Central memory CD4-positive, alpha-beta T cell (primary cell): ENCODE measurements around the gene SLC47A2.

Experiments
- DNase-seq: peaks from one replicate; pipeline ENCODE4 v3.0.0; 2022

The SLC47A2 gene

DNA sequence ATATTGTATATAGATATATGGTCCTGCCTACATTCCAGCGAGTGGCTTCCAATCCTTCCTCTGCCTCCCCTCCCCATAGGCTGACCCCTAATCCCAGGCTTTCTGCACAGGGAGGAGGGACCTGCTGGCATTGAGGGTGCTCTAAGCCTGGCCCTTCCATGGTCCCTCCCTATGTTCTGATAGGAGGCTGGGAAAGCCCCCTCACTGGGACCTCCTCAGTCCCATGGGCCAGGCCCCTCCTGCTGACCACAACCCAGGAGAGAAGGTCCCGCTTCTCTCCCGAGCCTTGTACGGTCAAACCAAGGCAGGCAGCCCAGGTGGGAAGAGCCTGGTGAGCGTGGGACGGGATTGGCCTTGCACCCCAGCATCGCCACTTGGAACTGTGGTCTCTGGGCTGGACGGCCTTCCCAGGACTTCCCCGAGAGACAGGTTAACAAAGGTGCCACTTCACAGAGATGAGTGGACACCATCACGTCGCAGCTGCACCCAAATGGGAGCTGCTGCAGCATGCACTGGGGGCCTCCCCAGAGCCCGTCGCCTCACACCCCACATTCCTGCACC, 30.9 kb upstream of the SLC47A2 start:
- no peak for DNase-seq

DNA sequence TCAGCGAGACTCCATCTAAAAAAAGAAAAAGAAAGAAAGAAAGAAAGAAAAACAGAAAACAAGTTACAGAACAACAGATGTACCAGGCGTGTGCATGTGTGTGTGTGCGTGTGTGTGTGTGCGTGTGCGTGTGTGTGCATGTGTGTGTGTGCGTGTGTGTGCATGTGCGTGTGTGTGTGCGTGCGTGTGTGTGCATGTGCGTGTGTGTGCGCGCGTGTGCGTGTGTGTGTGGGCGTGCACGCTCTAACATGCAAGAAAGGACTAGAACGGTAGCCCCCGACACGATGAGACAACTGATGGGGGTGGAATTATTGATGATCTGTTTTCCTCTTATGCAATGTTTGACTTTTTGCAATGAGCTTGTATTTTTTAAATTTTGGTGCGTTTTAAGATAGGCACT, 30.1 kb upstream of the SLC47A2 start:
- no peak for DNase-seq

DNA sequence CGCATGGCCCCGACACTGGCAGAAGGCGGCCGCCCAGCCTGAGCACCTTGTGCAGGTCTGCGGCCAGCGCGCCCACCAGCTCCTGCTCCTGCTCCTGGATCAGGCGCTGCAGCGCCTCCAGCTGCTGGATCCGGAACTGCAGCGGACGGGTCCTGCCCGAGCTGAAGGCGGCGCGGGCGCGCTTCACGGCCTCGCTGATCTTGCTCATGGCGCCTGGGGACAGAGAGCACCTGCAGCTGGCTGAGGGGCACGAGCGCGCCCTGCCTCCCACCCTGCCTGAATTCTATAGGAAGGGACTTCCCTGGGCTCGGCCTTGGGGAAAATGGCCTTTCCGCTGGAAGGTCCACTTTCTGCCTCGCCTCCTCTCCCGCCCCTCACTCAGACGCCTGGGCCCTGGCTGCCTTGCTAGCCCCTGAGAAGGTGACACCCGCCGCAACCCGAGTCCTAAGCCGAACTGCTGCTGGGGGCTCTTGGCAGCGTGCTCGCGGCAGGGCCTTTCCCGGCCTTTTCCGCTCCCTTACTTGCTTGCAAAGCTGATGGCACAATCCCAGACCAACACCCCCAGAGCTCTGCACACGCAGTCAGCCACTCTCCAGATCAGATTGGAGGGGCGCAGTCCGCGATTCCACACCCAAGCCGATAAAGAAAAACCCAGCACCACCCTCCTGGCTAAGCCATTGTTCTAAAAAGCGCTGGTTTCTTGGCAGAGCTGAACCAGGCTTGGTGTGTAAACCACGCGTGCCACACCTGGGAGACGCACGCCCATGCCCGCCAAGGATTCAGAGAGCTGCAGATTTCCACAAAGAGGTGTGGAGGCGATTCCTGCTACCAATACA, 28.8 kb upstream of the SLC47A2 start:
- DNase-seq: peak; percentile 76

DNA sequence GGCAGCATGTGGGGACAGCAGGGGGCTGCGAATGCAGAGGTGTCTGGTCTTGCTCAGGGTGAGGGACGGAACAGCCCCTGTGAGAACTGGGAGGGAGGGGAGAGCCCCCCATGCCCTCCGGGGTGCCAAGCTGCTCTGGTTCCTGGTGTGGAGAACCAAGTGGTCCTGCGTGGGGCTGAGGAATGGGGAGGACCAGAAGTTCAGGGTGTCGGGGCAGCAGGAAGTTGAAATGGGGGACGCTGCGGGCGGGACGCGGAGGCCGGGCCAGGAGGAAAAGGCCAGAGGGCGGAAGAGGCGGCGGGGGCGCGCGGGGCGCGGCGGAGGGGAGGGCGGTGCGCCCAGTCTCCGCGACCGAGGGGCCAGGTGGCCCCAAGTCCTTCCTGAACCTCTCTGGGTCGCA, 28.1 kb upstream of the SLC47A2 start:
- DNase-seq: no peak

DNA sequence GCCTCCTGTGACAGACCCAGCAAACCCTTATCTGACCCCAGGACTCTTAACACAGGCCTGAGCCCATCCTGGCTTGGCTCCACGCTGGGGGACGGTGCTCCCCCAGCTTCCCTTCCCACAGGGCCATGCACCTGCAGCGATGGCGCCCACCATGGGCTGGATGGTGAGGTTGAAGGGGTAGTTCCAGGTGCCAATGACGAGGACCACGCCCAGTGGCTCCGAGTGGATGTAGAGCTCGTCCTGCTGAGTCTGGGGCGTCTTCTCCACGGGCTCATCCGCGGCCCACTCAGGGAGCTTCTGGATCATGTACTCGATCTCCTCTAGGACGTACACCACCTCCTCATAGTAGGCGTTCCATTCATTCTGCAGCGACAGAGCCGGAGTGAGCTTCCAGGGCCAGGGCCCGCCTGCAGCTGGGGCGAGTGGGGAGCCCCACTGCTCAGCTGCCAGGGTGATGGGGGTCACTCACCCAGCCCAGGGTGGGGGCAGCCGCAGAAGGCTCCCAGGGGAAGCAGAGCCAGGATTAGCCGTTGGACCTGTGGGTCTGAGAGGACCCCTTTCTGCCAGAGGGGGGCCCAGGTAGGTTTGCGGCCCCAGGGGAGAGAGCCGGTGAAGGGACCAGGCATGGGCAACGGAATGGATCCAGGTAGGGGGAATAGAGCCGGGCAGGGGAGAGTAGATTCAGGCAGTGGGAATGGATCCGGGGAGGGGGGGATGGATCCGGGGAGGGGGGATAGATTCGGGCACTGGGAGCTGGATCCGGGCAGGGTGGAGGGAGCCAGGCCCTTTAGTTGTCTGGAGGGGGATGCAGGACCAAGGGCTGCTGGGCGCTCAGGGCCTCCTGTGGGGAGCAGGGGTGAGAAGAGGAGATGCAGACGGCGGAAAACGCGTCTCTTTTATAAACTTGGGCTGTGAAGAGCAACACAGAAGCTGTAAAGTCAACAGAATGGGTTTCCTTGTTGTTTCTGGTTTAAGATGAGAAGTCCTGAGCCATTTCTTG, 27.0 kb upstream of the SLC47A2 start:
- DNase-seq: no peak

DNA sequence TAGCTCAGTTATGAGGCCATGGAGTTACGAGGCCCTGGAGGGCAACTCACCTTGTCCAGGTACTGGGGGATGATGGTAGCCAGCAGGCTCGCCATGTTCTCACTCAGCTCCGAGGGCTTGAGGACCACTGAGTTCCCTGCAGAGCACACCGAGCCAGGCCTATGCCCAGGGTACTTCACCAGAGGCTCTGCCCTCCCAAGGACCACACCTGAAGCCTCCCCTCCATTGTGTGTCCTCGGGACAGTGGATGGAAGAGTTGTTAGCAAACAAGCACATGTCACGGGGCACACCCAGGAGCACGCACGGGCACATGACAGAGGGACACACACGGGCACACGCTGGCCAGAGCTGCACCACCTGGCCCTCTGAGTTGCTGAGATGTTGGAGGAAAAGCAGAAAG, 26.1 kb upstream of the SLC47A2 start:
- no peak for DNase-seq

DNA sequence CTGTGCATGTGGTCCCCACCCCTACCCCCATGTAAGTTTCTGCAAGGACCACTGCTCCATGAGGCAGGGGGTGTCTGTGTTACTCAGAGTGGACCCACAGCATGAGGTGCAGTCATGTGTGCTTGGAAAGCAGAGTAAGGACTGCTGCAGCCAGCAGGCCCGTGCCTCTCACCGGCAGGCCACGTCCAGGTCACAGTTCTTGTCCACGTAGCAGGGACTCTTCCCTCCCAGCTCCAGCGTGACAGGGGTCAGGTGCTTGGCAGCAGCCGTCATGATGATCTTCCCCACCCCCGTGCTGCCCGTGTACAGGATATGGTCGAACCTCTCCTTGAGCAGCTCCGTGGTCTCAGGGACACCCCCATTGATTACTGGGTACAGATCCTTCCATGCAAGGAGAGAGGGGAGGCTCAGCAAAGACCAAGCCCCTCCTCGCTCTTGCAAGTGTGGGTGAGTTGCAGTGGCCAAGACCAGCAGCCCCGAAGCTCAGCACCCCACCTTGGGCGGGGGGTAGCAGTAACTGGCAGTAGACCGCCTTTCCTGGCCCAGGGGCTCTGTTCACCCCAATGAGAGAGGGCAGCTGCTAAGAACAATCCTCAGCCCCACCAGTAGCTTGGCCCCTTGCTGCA, 25.6 kb upstream of the SLC47A2 start:
- DNase-seq: no peak

DNA sequence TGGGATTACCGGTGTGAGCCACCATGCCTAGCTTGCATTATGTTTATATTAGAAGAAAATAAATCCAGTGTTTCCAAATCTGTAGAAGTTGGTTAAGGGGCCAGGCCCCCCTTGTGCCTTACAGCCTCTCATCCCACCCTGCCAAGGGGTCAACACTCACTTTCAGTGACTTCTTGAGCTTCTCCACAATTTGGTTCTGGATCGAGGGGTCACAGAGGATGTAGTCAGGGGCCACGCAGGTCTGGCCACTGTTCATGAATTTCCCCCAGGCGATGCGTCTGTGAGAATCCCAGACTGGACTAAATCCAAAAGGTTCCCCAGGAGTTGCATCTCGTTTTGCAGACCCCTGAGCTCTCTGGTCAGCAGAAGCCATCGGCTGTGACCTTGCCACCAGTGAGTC, 24.5 kb upstream of the SLC47A2 start:
- DNase-seq: no peak

DNA sequence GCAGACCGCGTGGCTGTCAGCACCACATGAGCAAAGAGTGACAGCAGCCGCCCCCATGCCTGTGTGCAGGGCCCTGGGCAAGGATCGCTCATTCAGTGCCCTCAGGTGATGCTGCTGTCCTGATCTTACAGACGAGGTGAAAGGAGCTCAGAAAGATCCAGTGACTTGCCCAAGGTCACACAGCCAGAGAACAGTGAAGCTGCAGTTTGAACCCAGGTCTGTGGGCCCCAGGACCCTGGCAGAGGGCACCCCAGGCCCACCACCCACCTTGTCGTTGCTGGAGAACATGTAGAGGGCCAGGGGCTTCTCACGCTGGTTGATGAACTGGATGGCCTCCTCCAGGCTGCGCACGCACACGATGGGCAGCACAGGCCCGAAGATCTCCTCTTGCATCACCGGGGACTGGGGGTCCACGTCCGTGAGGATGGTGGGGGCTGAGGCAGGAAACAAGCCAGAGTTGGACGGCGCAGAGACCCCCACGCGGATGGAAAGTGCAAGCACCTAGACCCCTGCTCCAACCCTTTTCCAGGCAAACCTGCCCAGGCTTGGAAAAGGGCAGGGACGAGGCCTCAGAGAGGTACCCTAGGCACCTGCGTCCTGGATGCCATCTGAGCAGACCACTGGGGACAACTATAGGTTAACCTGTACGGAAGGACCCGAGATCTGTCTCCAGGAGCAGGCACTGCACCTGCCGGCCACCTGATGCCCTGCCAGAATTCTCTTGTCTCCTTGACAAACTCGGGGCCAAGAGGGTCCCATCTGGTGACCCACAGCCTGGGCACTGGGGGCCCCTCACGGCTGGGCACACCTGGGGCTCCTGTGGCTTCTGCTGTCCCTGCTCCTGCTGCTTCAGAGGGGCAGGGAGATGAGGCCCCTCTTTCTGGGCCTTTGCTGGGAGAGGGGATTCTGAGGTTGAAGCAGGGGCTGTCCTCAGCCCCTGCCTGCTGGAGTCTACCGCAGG, 23.1 kb upstream of the SLC47A2 start:
- DNase-seq: no peak

DNA sequence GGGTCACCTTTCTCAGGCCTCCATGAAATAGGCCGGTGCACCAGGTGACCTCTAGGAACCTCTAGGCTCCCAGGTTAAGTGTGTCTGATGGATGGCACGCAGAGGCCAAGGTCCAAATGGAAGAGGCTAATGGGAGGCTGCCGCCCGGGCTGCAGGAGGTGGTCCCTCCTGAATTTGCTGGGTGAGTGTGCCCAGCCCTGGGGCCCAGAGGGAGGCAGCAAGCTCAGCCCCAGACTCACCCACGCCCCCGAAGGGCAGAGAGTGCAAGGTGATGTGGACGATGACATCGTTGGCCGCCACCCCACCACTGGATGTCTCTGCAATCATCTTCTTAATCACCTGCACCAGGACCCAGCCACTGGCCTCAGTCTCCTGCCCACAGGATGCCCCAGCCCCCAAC, 22.4 kb upstream of the SLC47A2 start:
- DNase-seq: no peak

DNA sequence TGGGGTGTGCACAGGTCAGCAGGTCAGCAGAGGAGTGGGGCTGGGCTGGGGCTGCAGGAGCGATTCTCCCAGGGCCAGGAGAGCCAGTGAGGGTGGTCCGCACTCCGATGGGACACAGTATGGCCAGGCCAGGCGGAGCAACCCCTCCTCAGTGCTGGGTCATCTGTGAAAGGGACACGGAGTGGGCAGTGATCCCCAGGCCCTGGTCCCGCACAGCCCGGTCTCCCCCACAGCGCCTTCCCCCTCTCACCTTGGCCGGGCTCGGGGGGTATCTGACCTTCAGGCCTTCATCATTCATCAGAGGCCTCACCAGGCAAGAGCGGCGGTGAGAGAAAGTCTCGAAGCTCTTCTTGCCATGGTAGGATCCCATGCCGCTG, 21.7 kb upstream of the SLC47A2 start:
- DNase-seq: no peak

DNA sequence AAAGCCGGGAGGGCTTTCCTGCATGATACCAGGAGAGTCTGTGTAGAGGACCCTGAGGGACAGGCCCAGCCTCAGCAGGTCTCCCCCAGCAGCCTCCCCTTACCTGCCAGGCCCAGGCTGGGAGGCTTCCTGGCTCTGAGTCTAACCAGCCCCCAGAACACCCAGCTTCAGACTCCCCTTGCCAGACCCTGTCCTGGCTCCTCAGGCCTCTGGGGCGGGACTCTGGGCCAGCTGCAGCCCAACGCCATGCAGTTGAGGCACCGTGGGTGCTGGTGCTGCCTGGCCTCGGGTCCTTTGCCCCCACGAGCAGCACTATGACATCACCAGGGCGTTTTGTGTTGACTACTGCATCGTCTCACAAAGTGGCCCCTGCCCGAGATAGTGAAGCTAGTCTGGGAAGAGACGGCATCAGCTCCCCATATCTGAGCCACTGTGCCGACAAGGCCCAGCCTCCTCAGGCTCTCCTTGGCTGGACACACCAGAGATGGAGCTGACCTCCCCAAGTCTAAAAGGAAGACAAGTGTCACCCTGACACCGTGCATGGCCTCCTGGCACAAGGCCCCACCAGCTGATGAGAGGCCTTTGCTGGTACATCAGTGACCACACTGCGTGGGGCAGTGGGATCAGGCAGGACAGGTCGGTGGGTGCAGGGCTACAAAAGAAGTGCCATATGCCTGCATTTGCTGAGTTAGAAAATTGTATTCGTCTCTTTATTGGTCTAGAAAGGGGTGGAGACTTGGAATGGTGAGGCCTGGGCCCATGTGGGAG, 21.1 kb upstream of the SLC47A2 start:
- DNase-seq: no peak

DNA sequence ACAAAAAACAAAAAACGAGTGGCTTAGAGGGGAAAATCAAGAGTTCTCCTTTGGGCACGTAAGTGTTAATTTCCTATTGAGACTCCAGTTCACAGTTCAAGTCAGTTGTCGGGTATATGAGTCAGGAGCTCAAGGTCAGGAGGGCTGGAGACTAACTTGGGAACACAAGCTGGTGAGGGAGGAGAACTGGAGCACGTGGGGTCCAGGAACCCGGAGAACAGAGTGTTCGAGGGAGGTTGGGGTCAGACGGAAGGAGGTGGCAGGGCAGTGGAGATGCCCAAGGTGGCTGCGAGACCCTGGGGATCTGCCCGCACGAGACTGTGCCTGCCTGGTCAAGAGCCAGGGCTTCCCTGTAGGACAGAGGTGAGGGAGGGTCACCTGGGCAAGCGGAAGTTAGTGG, 19.7 kb upstream of the SLC47A2 start:
- DNase-seq: no peak

DNA sequence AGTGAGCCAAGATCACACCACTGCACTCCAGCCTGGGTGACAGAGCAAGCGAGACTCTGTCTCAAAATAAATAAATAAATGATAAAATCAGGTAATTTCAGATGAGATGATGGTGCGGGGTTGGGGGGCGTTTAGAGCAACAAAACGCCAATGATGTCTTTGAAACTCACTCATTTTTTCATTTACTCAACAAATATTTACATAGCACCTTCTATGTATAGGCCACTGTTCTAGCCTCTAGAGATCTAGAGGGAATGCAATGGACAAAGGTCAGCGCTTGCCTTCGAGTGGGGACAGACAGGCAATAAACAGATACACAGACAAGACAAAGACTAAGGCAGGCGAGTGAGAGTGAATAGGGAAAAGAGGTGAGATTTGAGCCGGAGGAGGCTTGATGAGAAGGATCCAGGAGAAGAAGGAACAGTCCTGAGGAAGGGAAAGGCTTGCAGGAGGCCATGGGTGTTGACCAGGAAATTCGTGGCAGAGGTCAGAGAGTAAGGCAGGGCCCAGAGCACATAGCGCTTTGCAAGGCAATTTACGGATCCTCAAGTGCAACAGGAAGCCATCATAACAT, 17.7 kb upstream of the SLC47A2 start:
- no peak for DNase-seq

DNA sequence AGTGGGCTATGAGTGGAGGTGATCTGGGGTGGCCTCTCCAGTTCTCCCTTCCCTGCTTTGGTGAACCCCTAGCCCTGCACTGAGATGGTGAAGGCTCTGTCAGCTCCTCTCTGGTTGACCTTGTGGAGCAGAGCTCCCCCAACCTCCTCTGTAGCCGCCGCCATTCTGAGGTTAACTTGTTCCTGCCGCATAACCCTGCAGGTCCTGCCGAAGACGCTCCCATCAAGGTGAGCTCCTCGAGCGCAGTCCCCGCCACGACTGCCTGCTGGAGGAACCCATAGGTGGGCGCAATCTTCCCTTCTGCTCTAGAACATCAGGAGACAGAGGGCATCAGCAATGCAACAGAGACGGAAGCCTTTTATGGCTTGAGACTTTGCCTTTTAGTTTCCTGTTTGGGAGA, 15.2 kb upstream of the SLC47A2 start:
- DNase-seq: no peak

DNA sequence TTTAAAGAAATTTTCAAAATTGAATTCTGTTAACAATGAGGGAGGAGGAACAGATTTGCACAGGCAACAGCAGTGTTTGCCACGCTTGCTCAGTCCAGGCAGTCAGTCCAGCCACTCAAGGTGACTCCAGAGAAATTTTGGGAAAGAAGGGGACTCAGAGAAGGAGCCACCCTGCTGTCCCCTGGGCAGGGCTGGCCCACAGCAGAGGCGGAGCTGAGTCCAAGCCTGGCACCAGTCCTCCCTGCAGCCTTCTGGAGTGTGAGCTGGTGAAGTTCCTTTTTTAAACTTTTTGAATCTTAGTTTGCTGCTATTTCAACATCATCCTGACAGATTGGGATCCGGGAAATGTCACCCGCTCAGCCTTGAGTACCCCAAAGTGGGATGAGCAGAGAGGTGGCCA, 14.5 kb upstream of the SLC47A2 start:
- DNase-seq: no peak

DNA sequence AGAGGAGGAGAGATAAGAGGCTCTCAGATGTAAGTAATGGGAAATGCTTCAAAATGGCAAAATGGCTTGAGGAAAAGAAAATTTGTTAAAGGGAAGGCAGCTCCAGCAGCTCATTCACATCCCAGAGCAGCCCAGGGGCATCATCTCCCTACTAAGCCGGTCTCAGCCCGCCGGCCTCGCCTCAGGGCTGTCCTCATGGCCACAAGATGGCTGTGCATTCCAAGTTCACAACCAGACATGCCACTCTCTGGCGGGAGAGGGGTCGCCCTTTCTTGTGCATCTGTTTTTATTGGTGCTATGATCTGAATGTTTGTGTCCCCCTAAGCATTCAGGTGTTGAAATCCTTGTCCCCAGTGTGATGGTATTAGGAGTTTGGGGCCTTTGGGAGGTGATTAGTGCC, 13.5 kb upstream of the SLC47A2 start:
- no peak for DNase-seq

DNA sequence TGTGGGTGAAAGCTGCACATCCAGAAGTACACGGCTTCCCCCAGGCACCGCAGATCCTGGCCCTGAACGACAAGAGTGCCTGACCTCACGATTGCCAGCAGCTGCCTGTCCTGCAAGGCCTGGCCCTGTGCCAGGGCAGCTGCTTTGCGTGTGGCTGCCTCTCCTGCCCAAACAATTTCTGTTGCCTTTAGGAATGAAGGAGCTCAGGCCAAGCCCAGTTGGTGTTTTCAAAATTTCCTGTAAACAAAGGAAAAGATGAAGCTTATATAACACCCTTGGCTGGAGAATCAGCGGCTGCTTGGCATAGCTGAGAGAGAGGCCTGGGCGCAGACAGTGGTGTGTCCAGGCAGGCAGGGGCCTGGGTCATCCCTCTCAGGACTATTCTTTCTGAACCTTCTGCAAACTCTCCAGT, 11.7 kb upstream of the SLC47A2 start:
- DNase-seq: no peak

DNA sequence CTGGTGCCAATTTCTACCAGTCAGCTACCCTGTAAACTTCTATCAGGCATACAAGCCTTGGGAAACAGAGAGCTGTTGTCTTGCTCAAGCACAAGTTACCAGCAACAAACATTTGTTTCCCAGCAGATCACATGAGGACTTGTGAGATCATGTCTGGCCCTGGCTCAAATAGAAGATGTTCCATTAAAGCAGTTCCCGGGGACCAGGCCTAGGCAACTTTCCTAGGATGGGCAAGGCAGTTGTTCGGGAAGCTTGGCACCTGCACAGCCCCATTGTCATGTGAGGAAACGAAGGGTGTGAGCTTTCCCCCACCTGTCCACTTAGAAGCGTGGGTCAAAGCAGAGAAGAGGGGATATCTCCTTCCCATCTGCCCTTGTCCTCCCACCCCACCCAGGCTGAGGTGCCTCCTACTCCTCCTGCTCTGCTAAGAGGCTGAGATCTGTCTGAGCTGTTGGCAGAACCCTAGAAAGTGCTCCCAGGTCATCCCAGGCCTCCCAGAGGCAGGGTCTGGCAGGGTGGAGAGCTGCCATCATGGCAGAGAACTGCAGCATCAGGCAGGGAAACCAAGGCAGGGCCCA, 11.2 kb upstream of the SLC47A2 start:
- no peak for DNase-seq

DNA sequence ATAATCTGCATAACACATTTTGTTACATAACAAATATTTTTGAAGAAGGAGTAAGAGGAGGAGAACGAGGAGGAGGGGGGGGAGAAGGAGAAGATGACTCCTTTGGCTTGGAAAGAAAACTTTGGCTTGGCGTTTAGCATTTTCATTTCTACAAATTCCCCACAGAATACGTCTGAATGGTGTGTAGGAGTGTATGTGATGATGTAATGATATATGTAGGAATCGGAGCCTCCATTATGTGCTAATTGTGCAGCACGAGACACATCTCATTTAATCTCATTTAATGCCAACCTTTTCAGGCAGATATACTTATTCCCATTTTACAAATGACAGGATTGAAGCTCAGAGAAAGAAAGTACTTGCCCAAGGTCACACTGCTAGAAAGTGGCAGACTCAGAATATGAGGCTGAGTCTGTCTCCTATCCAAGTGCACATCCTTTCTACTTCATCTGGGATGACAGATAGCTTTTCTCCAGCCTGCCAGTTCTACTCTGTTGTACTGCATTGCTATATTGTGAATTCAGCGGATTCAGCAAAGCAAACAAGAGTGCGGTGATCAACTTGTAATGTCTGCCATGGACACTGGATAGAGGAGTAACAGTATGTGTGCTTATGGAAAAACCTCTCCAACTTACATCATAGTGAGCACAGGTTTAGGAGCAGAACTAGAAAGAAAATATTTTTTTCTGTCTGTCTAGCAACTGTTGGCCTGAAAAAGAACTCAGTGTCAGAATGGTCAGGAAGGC, 10.4 kb upstream of the SLC47A2 start:
- DNase-seq: no peak
